Astrocyte of the cerebellum (primary cell): Measurements from ENCODE around the gene BOC.

Source experiments
- DNase-seq: peaks from one replicate; pipeline ENCODE4 v3.0.0-alpha.2; 2011; ENCODE audit warnings: low read depth
- H3K4me3 ChIP-seq: 2 replicates; pipeline ENCODE4 v1.5.1; 2011; ENCODE audit warnings: mild to moderate bottlenecking, low read depth, low read length, moderate library complexity
- CTCF ChIP-seq: IDR thresholded peaks from 2 replicates; pipeline ENCODE4 v1.5.1; 2012; ENCODE audit warnings: low read length, low read depth, moderate library complexity, mild to moderate bottlenecking; ENCODE audit errors: missing control alignments
- in situ Hi-C: cut with HindIII; loops from 2 replicates; pipeline ENCODE4 v1.10.0; 2017; ENCODE audit warnings: low sequenced_read_pairs

BOC gene

DNA sequence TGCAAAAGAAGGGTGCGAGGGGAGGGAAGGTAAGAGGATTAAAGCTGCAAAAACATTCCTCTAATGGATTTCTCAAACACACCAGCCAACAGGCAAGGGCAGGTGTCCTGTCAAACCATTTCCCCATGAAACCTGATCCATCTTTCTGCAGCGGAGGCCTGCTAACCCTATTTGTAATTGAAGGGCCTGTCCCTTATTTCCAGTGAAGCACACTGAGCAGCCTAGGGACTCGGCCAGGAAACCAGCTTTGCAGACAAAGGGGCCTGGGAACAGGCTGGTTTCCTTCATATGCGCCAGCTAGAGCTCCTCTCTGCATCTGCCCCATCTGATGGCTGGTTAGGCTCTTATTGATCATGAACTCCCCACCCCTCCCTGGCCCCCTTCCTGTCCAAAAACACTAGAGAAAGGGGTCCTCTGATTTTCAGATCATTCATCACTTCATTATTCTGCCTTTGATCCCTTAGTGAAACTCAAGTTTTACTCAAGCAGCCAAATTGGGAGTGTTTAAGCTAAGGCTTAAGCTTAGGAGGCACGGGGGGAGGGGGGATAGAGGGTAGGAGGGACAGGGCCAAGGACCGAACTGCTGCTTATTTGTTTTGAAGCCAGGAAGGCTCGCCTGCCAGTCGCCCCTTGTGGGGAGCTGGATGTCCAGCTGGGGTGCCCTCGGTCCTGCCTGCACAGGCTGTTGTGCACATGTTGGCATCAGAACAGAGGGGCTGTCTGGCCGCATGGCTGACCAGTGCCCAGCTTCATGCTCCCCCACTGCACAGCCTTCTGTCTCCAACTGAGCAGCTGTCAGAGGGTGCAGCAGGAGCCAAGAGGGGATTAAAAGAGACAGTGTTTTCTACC is 53.1 kb downstream of the BOC start:
- DNase-seq, result no peak
- no peak overlapping the region for H3K4me3 ChIP-seq
- no peak for TF ChIP-seq CTCF
- in situ Hi-C loops, result no loop called here

GRCh38 chr3:113265231-113265630 is 53.9 kb downstream of the BOC start:
- H3K4me3 ChIP-seq, result no peak overlapping the region
- in situ Hi-C loops, result no loop called here
- no peak for TF ChIP-seq CTCF

DNA sequence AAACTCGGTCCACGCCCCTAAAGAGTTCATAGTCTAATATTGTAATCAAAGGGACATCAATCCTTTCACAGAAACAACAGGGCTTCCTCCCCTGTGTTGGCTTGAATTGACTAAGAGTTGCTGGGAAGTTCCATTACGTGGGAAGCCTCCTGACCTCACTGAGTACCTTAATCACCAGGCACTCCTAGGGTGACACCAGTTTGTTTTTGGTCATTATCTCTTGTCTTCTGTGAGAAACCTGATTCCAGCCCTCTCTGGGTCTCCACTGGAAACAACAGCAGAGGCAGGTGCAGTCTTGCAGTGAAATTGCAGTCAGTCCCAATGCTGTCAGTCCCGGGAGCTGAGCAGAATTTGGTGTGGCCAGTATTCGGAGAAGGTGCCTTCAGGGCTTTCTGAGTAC is 55.4 kb downstream of the BOC start:
- DNase-seq, result no peak
- H3K4me3 ChIP-seq, result no peak overlapping the region
- in situ Hi-C loops, result no loop called here
- TF ChIP-seq CTCF, result no peak

More at GRCh38 chr3:113265231-113265630, 53.9 kb downstream of the BOC start:
- no peak for DNase-seq

DNA sequence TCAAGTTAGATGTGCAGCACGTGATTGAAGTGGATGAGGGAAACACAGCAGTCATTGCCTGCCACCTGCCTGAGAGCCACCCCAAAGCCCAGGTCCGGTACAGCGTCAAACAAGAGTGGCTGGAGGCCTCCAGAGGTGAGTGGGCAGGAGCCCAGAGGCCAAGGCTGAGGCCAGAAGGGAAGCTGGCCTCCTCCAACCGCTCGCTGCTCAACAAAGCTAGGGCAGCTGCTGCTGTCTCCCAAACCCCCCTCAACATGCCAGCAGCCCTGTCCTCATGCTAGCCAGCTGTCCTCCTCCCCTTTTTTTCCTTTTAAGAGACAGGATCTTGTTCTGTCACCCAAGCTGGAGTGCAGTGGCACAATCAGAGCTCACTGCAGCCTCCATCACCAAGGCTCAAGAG is 57.0 kb downstream of the BOC start:
- TF ChIP-seq CTCF, result no peak
- DNase-seq, result no peak
- H3K4me3 ChIP-seq, result no peak overlapping the region
- in situ Hi-C loops, result no loop called here

DNA sequence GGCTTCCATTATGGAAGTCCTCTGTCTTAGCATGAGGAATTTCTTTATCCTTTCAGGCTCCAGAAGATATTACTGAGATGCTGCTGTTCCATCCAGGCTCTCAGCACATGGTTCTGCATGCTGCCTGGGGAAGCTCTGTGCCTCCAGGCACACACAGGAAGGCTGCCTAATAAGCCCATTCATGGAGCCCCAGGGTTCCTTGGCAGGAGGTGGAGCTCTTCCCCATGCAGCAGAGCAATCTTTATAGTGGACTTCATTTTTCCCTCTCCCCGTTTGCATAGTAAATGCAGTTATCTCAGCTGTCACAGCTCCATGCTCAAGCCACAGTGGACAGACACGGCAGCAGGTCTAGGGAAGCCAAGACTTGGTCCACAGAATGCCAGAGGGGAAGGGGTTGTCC is 57.6 kb downstream of the BOC start:
- TF ChIP-seq CTCF, result no peak
- in situ Hi-C loops, result no loop called here
- no peak overlapping the region for H3K4me3 ChIP-seq
- DNase-seq, result no peak

- no peak for DNase-seq
- in situ Hi-C loops, result no loop called here
- no peak overlapping the region for H3K4me3 ChIP-seq
- TF ChIP-seq CTCF, result no peak
Observed at GRCh38 chr3:113269661-113270060, 58.3 kb downstream of the BOC start.

- H3K4me3 ChIP-seq, result no peak overlapping the region
- DNase-seq, result no peak
- in situ Hi-C loops, result no loop called here
- no peak for TF ChIP-seq CTCF
Observed at GRCh38 chr3:113270068-113270467, 58.7 kb downstream of the BOC start.
